Femur (tissue), 1 donor: ENCODE measurements around the gene ALDOB.
"Not testable (repeated sequence)": the region's sequence is repeated elsewhere in the genome, so short reads cannot be mapped to it uniquely, and the experiment has no call there.

Experiments
- DNase-seq: peaks from one replicate; pipeline ENCODE4 v3.0.0-alpha.2; 2017

Gene ALDOB

DNA sequence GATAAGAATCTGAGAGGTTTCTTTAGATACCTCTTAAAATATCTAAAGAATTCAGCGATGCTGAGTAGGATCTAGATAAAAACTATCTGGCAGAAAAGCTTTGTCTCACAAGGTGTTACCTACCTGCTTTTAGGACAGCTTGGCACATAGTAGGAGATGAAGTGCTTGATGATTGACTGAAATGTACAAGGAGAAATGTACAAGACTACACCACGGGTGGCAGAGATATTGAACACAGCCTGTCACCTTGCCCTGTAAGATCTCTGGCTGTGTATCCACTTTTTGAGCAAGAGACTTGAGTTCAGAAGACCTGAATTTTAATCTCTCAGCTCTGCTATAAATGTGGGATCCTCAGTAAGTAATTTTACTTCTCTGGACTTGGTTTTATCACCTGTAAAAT, 15.7 kb downstream of the ALDOB start:
- DNase-seq, result no peak

GRCh38 chr9:101418518-101419430, 16.8 kb downstream of the ALDOB start:
- no peak for DNase-seq

- DNase-seq, result no peak
Measured at GRCh38 chr9:101417977-101418376, 17.6 kb downstream of the ALDOB start.

- no peak for DNase-seq
Measured at GRCh38 chr9:101417389-101417788, 18.2 kb downstream of the ALDOB start.

DNA sequence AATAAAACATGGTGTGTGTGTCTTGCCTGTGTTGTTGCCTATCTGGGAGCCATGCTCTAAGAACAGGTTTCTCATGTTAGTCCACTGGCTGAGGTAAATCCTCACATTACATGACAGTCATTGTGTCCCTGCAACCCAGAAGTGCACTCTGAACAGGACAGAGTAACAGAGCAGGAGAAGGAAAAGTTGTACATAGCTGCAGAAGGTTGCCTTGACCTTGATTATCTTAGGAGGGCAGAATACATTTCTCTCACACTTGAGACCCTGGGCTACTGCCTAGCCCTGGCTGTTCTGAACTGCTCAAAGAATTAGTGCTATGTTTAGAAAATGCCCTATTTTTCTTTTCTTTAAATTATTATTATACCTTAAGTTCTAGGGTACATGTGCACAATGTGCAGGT, 20.0 kb downstream of the ALDOB start:
- no peak for DNase-seq

GRCh38 chr9:101414839-101415238, 20.7 kb downstream of the ALDOB start:
- no peak for DNase-seq

DNA sequence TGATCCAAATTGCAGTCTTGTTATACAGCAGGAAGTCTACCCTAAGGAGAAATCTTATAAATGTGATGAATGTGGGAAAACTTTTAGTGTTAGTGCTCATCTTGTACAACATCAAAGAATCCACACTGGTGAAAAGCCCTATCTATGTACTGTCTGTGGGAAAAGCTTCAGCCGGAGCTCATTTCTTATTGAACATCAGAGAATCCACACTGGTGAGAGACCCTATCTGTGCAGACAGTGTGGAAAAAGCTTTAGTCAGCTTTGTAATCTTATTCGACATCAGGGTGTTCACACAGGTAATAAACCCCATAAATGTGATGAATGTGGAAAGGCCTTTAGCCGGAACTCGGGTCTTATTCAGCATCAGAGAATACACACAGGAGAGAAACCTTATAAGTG, 26.5 kb downstream of the ALDOB start:
- no peak for DNase-seq

DNA sequence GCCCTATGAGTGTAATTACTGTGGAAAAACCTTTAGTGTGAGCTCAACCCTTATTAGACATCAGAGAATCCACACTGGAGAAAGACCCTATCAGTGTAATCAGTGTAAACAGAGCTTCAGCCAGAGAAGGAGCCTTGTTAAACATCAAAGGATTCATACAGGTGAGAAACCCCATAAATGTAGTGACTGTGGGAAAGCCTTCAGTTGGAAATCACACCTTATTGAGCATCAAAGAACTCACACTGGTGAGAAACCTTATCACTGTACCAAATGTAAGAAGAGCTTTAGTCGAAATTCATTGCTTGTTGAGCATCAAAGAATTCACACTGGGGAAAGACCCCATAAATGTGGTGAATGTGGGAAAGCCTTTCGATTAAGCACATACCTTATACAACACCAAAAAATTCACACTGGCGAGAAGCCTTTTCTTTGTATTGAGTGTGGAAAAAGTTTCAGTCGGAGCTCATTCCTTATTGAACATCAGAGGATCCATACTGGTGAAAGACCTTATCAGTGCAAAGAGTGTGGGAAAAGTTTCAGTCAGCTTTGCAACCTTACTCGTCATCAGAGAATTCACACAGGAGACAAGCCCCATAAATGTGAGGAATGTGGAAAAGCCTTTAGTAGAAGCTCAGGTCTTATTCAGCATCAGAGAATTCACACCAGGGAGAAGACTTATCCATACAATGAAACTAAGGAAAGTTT, 27.0 kb downstream of the ALDOB start:
- no peak for DNase-seq

- DNase-seq, result no peak
Measured at GRCh38 chr9:101403516-101404285, 31.9 kb downstream of the ALDOB start.

DNA sequence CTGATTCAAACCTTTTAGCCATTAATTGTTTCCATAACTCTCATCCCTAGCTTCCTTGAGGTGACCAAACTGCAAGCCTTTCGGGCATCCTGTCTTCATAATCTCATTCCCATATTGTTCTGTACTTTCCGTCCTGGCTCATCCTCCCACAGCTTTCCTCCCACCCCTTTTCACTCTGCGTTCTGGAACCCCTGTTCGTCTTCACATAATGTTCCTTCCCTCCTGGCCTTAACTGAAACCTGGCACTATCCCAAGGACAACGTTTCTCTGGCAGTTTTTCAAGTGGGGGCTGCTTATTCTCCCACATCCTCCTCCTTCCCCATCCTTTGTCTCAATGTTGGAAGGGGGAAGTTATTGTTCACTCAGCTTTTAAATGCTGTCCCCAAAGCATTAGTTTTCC, 35.5 kb downstream of the ALDOB start:
- peak; percentile 26 for DNase-seq

- DNase-seq, result no peak
Measured at GRCh38 chr9:101399643-101399970, 36.0 kb downstream of the ALDOB start.

DNA sequence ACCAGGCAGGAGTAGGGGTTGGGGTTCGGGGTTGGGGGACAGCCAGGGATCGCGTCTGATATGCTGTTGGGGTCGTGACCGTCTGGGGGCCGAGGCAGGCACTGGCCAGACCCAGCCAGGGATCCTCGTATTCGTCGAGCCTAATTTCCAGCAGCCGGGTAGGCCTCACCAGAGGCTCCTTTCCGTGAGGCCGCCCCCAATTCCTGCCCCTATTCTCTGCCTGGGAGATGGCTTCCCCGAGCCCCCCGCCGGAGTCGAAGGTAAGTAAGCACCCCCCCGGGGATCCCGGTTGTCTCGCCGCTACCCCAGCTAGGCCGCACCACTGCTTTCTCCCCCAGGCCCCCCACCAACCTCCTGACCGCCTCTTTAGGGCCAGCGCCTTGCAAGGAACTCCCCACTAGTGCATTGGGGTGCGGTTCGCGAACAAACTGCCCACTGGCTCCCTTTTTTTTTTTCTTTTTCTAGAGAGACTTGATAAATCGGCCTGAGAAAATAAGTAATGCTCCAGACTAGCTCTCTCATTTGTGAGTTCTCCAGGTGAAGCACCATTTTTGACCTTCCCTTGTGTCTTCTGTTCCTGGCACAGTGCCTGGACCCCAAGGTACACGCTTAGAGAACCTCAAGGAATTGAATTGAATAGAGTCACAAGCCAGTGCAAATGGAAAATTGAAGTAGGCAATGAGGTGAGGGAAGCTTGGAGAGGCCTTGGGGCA, 36.5 kb downstream of the ALDOB start:
- DNase-seq, result no peak

GRCh38 chr9:101398068-101398929, 37.3 kb downstream of the ALDOB start, which contains the start of the genes MRPL50 and ZNF189:
MRPL50 (minus strand) TSS chr9:101398618; CDS start chr9:101398592, 26 bp downstream.
ZNF189 (plus strand) TSS chr9:101398851; CDS start chr9:101399157, 306 bp downstream.
- DNase-seq, result peak; percentile 100

GRCh38 chr9:101397746-101398067, 37.9 kb downstream of the ALDOB start:
- no peak for DNase-seq

- DNase-seq, result no peak
Measured at GRCh38 chr9:101394687-101395086, 40.9 kb downstream of the ALDOB start.

GRCh38 chr9:101393135-101393534, 42.4 kb downstream of the ALDOB start:
- no peak for DNase-seq

DNA sequence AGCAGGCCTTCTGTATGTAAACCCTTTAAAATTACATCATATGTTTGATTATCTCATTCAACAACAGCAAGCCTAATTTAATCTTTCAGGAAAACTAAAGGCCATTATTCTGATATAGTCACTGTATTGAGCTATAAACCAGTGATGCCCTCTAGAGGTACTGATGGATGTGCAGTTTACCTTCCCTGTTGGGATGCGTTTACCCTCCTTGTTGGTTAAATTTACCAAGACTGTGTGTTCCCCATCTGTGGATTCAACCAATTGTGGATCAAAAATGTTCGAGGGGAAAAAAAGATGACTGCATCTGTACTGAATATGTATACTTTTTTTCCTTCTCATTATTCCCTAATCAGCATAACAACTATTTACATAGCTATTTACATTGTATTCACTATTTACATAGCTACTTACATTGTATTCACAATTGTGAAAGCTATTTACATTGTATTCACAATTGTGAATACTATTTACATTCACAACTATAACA, 47.0 kb downstream of the ALDOB start:
- no peak for DNase-seq

GRCh38 chr9:101387871-101388506, 47.6 kb downstream of the ALDOB start:
- DNase-seq, result no peak

DNA sequence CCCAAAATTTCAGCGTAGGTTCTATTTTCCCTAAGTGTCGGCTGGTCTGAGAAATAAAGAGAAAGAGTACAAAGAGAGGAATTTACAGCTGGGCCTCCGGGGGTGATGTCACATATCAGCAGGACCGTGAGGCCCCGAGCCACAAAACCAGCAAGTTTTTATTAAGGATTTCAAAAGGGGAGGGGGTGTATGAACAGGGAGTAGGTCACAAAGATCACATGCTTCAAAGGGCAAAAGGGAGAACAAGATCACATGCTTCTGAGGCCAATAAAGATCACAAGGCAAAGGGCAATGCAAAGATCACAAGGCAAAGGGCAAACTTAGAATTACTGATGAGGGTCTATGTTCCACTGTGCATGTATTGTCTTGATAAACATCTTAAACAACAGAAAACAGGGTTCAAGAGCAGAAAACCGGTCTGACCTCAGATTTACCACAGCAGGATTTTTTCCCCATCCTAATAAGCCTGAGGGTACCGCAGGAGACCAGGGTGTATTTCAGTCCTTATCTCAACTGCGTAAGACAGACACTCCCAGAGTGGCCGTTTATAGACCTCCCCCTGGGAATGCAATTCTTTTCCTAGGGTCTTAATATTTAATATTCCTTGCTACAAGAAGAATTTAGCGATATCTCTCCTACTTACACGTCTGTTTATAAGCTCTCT, 50.6 kb downstream of the ALDOB start, which contains the start of gene BAAT:
Gene BAAT, minus strand, starts transcription at position 134 of the 664 bp plus-strand sequence. CDS start 13,602 bp downstream, outside the sequence.
- DNase-seq, result not testable (repeated sequence)

- DNase-seq, result no peak
Measured at GRCh38 chr9:101383361-101383760, 52.2 kb downstream of the ALDOB start.
